OCI-LY7 (cell line): Measurements from ENCODE around the gene FSHR.

Experiments
- EZH2phosphoT487 ChIP-seq: fragments of 200-600 bp; sonication (generic); IDR thresholded peaks from 2 replicates; pipeline ENCODE4 v1.6.1; 2018; ENCODE audit warnings: low read depth, borderline replicate concordance, mild to moderate bottlenecking, mixed run types, antibody characterized with exemption, low read length, moderate library complexity, mixed read lengths
- TF ChIP-seq, protein P1 (sequence below): fragments of 200-600 bp; sonication (generic); conservative IDR thresholded peaks from 2 replicates; pipeline ENCODE4 v1.5.1; 2014; ENCODE audit warnings: mild to moderate bottlenecking, antibody characterized with exemption, low read length, moderate library complexity, mixed read lengths

DNA sequence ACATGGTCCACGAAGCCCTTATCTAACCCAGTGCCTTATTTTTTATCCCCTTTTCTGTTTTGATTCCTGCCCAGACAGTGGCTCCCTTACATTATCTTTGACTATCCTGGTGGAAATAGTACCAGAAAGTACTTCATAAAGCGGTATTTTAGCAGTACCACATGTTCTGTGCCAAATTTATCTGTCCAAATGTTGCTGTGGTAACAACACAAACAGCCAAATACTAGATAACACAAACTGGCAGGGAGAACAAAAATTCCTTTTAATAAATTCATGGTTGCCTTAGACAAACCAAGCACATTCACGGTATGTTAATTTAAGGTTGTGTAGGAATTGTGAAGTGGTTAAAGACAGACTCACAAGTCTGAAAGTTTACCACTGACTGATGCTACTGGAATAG is 210.9 kb downstream of the FSHR start:
- TF ChIP-seq, protein P1, sequence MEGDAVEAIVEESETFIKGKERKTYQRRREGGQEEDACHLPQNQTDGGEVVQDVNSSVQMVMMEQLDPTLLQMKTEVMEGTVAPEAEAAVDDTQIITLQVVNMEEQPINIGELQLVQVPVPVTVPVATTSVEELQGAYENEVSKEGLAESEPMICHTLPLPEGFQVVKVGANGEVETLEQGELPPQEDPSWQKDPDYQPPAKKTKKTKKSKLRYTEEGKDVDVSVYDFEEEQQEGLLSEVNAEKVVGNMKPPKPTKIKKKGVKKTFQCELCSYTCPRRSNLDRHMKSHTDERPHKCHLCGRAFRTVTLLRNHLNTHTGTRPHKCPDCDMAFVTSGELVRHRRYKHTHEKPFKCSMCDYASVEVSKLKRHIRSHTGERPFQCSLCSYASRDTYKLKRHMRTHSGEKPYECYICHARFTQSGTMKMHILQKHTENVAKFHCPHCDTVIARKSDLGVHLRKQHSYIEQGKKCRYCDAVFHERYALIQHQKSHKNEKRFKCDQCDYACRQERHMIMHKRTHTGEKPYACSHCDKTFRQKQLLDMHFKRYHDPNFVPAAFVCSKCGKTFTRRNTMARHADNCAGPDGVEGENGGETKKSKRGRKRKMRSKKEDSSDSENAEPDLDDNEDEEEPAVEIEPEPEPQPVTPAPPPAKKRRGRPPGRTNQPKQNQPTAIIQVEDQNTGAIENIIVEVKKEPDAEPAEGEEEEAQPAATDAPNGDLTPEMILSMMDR: no peak
- TF ChIP-seq EZH2phosphoT487: no peak
